Uterus (tissue), 4 donors: Measurements from ENCODE around the gene ALDH1A3. TPM values are rescaled to one million over a fixed set of nuclear protein-coding genes. Genes with fewer than 3 reads are reported as not detected.

Experiments
- DNase-seq, 2 donors: peaks; one replicate each; pipeline ENCODE4 v3.0.0-alpha.2; 2019 to 2020
- H3K27ac ChIP-seq, 2 donors: fragments of 200-600 bp; sonication (generic); 1 replicate in 1 of 2; 2 replicates in 1 of 2; pipeline ENCODE4 v1.5.1; 2016 to 2018
- H3K27me3 ChIP-seq, 2 donors: fragments of 200-600 bp; sonication (generic); one replicate each; pipeline ENCODE4 v1.5.1; 2018 to 2019; ENCODE audit warnings: control low read depth in 1 of 2
- H3K36me3 ChIP-seq, 2 donors: fragments of 200-600 bp; sonication (generic); one replicate each; pipeline ENCODE4 v1.5.1; 2019; ENCODE audit warnings: control low read depth in 1 of 2
- H3K4me1 ChIP-seq, 2 donors: fragments of 200-600 bp; sonication (generic); one replicate each; pipeline ENCODE4 v1.5.1; 2018 to 2019; ENCODE audit warnings: control low read depth in 1 of 2
- H3K4me3 ChIP-seq, 2 donors: fragments of 200-600 bp; sonication (generic); 1 replicate in 1 of 2; 2 replicates in 1 of 2; pipeline ENCODE4 v1.5.1; 2018 to 2019; ENCODE audit warnings: mild to moderate bottlenecking in 1 of 2
- H3K9me3 ChIP-seq, 2 donors: fragments of 200-600 bp; sonication (generic); one replicate each; pipeline ENCODE4 v1.5.1; 2019; ENCODE audit warnings: control low read depth in 1 of 2
- CTCF ChIP-seq, 4 experiments: fragments of 200-600 bp in 2 of 4; fragments of 450-650 bp in 2 of 4; sonication (generic) in 2 of 4; IDR thresholded peaks; one replicate each; pipeline ENCODE4 v1.5.1; 2016 to 2019; ENCODE audit warnings: antibody characterized with exemption in 4 of 4, mild to moderate bottlenecking in 2 of 4, moderate library complexity in 1 of 4
- POLR2A ChIP-seq, 2 donors: fragments of 450-650 bp; IDR thresholded peaks; one replicate each; pipeline ENCODE4 v1.6.1; 2016; ENCODE audit warnings: antibody characterized with exemption in 2 of 2, mild to moderate bottlenecking in 1 of 2, moderate library complexity in 1 of 2
- intact Hi-C: fragments of 100-400 bp; cut with DNase I; formaldehyde crosslinking; loops from one replicate; pipeline ENCODE4 v1.15.1; 2023; ENCODE audit warnings: low total_unique reads
- total RNA-seq, 4 donors: library from RNA; depleted of rRNA in 3 of 4; stranded (reverse); fragments of >200 nt in 3 of 4; gene quantifications; one replicate each; pipeline versions ENCODE4 v1.1.0 to v1.2.4, GENCODE V29; 2014 to 2023
- donor health status: DM: yes; HTN: yes; CAD: no.

The ALDH1A3 gene
- total RNA-seq, 4 donors from 2014 or later = 15.6 to 55.2 (median 26.4) TPM

- peak overlapping the region in 1 of 2 donors; percentile 51 for H3K27ac ChIP-seq
- intact Hi-C loops = loop anchor here (10.0 kb wide), 1 partner anchor 214 kb away; no protein-coding TSS in a partner anchor
Observed at GRCh38 chr15:100879061-100879463, 569 bp upstream of the ALDH1A3 start.

GRCh38 chr15:100880139-100880896 lies 687 bp downstream of the ALDH1A3 start:
- DNase-seq = no peak
- Histone ChIP-seq H3K4me3 (peak overlapping the region; percentile 39 to 50), H3K9me3 (no peaks in the 10 kb centered on the region), H3K36me3 (no peaks in the 10 kb centered on the region), H3K4me1 (peaks cover 0 to 6% of the 10 kb centered on the region in 2 donors), H3K27ac (peak overlapping the region; percentile 42 to 51), H3K27me3 (no peaks in the 10 kb centered on the region)
- intact Hi-C loops = no loop called here
- TF ChIP-seq CTCF (IDR thresholded peaks at IDR 0.05) = no peak
- no peak for TF ChIP-seq POLR2A (IDR thresholded peaks at IDR 0.05)

More at GRCh38 chr15:100879061-100879463, 569 bp upstream of the ALDH1A3 start:
- DNase-seq = no peak
- Histone ChIP-seq H3K4me1 (peaks cover 0 to 6% of the 10 kb centered on the region in 2 donors), H3K9me3 (no peaks in the 10 kb centered on the region), H3K4me3 (peak overlapping the region; percentile 39 to 50), H3K36me3 (no peaks in the 10 kb centered on the region), H3K27me3 (no peaks in the 10 kb centered on the region)
- TF ChIP-seq CTCF (IDR thresholded peaks at IDR 0.05) (peak in 2 of 4 experiments; percentile 6 to 14), POLR2A (IDR thresholded peaks at IDR 0.05) (no peak)

- Histone ChIP-seq H3K36me3 (no peaks in the 10 kb centered on the region), H3K9me3 (no peaks in the 10 kb centered on the region), H3K4me1 (peaks cover 0 to 6% of the 10 kb centered on the region in 2 donors), H3K27ac (peak overlapping the region in 1 of 2 donors; percentile 42), H3K27me3 (no peaks in the 10 kb centered on the region), H3K4me3 (peak overlapping the region in 1 of 2 donors; percentile 50)
- TF ChIP-seq POLR2A (IDR thresholded peaks at IDR 0.05) (no peak), CTCF (IDR thresholded peaks at IDR 0.05) (no peak)
- intact Hi-C loops = no loop called here
- DNase-seq = no peak
Observed at GRCh38 chr15:100880897-100881242, 1.2 kb downstream of the ALDH1A3 start.

GRCh38 chr15:100881573-100882336 lies 2.1 kb downstream of the ALDH1A3 start:
- intact Hi-C loops = no loop called here
- Histone ChIP-seq H3K4me1 (peaks cover 0 to 6% of the 10 kb centered on the region in 2 donors), H3K9me3 (no peaks in the 10 kb centered on the region), H3K36me3 (no peaks in the 10 kb centered on the region), H3K27ac (no peak overlapping the region), H3K4me3 (no peak overlapping the region), H3K27me3 (no peaks in the 10 kb centered on the region)
- DNase-seq = no peak
- TF ChIP-seq POLR2A (IDR thresholded peaks at IDR 0.05) (no peak), CTCF (IDR thresholded peaks at IDR 0.05) (no peak)

GRCh38 chr15:100885116-100885515 lies 5.5 kb downstream of the ALDH1A3 start:
- no peak overlapping the region for H3K4me3 ChIP-seq
- H3K4me1 ChIP-seq = peaks cover 0 to under 1% of the 10 kb centered on the region in 2 donors
- H3K36me3 ChIP-seq = no peaks in the 10 kb centered on the region
- no peak overlapping the region for H3K27ac ChIP-seq
- H3K27me3 ChIP-seq = no peaks in the 10 kb centered on the region
- no peak for DNase-seq
- TF ChIP-seq POLR2A (IDR thresholded peaks at IDR 0.05) (no peak), CTCF (IDR thresholded peaks at IDR 0.05) (no peak)
- intact Hi-C loops = no loop called here
- H3K9me3 ChIP-seq = no peaks in the 10 kb centered on the region
